ENCODE data around the gene FMNL1.

FMNL1 gene

GRCh38 chr17:45261577-45262515 is 40.2 kb downstream of the FMNL1 start, which contains the start of gene SPATA32:
Gene SPATA32, minus strand, starts transcription at chr17:45262094. Its CDS starts 78 bp downstream, at chr17:45262016.
- DNase-seq: no peak

GRCh38 chr17:45262516-45263476 is 41.1 kb downstream of the FMNL1 start:
- no peak for DNase-seq

DNA sequence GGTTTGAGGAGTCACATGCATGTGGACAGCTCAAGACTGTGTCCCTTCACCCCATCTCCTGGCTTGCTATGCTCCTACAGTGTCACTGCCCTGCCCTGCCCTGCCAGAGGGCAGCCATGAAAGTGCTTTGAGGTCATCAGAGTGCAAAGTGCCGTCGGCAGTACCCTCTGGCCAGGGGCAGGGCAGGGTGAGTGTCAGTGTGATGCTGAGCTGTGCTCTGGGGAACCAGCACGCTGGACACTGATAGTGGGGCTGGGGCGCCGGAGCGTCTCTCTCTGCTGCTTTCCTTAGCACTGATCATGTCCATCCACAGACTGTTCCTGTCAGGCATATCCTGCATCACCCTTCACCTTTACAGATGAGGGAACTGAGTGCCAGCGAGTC is 41.8 kb downstream of the FMNL1 start:
- no peak for DNase-seq

DNA sequence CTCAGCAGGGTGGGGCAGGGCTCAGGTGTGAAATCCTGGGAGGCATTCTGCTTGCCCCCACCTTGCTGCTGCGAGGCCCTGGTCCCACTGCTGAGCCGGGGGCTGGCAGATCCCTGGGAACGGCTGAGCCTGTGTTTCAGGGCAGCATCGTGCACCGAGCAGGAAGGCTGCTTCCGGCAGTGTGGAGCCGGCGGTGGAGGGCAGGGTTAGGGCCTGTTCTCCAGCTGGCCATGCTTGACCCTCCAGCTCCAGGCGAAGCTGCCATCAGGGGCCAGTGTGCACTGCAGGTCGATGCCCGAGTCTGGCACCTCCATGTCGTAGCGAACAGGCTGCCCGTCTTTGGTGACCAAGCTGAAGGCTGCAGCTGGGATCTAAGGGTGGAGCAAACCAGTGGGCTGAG is 42.7 kb downstream of the FMNL1 start:
- no peak for DNase-seq

DNA sequence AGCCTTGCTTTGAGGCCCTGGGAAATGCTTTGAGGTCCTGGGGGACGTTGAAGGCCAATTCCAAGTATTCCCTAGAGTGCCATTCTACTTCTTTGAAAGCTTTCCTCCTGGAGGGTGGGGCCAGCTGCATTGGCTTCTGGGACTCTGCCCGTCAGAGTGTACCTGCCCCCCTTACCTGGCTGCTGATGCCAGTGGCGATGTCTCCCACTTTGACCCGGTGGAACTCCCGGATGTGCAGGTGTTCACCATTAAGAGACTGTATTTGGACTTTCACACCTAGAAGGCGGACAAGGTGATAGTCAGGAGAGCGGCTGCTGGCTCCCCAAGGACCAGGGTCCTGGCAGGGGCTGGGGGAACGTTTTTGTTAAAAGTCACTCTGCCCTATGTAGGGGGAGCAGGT is 43.3 kb downstream of the FMNL1 start:
- DNase-seq: no peak

- no peak for DNase-seq
These were observed 44.1 kb downstream of the FMNL1 start for GRCh38 chr17:45265821-45266220.

DNA sequence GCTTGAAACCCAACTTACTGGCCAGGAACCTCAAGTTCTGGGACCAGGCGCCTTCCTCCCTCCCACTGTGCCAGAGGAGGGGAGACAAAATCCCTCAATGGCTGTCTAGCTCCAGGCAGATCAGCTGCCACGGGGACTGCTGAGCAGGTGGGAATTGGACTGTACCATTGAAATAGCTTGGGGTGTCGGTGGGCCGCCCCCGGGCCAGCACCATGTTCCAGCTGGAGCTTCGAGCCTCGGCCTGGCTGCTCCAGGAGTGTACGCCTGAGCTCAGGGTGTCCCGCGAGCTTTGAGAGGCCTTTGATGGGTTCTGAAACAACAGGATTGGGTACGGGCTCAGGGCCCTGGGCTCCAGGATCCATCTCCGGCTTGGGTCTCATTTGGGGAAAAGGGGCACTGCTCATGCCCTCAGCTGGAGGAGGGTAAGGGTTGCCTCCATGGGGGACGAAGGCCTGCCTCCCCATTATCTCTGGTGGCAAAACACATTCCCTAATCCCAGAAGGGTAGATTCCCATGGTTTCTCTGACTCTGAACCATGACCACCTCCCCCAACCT is 44.8 kb downstream of the FMNL1 start:
- no peak for DNase-seq

DNA sequence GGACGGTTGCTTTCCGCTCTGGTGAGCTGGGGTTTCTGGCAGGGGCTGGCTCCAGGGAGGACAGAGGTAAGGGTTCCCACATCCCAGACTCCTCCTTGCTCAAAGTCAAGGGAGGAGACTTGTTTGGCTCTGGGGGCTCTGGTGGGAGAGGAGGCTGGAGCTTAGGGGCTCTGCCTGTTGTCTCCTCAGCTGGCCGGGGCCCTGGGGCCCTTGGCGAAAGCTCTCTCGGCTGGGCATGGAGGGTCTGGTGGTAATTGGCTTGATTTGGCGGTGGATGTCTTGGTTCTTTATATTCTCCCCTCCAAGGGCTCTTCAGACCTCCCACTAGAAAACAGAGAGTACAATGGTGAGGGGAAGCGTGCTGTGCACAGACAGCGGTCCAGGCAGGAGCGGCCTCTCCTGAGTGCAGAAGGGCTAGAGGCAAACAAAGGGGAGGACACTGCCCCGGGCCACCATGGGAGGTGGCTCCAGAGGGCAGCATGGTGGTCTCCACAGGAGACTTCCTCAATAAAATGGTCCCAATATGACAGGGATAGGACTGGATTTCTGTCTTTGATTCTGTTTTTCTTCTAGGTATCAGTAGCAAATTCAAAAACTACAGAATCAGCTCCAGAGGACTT is 45.9 kb downstream of the FMNL1 start:
- no peak for DNase-seq

GRCh38 chr17:45269912-45270311 is 48.2 kb downstream of the FMNL1 start:
- no peak for DNase-seq

- DNase-seq: no peak
These were observed 49.2 kb downstream of the FMNL1 start for GRCh38 chr17:45270828-45271418.

DNA sequence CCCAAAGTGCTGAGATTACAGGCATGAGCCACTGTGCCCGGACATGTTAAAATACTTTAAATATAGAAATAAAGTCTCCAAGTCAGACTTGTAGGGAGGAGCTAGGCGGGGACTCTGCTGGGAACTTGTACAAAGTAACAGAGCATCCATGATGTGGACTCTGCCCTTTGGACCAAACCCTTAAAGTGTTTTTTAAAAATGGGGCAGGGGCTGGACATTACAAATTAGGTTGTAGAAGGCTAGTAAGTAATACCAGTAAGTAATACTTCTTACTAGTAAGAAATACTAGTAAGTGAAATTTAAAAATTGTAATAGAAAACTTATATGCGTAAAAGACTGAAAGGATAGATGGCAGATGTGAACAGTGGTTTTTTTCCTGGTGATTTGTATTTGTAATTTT is 49.9 kb downstream of the FMNL1 start:
- no peak for DNase-seq

DNA sequence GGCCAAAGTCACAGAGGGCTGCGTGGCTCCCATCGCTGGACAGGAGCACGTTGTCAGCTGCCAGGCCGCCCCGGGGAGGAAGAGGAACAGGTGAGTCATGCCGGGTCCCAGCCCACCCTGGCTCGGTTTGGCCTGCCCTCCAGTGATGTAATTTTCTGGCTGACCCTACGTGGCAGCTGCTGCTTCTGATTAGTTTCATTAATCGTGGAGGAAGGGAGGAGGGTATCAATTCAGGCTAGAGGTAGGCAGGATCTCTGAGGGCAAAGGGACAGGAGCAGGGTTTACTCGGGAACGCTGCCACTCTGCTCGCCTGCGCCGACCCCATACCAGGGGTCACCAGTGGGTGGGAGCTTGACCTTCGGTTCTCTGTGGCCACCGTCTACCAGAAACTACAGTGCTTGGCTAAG is 51.9 kb downstream of the FMNL1 start:
- DNase-seq: no peak

GRCh38 chr17:45274033-45274432 is 52.3 kb downstream of the FMNL1 start:
- no peak for DNase-seq

DNA sequence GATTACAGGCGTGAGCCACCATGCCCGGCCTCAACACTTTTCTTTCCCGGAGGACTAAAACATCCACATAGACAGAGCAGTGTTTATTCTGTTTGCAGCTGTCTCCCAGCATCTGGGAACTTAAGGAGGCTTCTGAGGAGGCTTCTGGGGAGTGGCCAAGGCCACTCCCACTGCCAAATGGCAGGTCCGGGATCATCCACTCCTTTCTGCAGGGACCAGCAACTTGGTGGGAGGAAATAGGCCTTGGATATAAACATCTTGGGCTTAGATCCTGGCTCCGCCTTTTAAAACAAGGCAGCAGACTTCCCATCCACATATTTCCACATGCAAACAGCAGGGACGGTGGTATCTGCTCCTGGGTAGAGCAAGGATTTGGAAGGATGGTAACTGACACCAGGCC is 54.3 kb downstream of the FMNL1 start:
- no peak for DNase-seq

DNA sequence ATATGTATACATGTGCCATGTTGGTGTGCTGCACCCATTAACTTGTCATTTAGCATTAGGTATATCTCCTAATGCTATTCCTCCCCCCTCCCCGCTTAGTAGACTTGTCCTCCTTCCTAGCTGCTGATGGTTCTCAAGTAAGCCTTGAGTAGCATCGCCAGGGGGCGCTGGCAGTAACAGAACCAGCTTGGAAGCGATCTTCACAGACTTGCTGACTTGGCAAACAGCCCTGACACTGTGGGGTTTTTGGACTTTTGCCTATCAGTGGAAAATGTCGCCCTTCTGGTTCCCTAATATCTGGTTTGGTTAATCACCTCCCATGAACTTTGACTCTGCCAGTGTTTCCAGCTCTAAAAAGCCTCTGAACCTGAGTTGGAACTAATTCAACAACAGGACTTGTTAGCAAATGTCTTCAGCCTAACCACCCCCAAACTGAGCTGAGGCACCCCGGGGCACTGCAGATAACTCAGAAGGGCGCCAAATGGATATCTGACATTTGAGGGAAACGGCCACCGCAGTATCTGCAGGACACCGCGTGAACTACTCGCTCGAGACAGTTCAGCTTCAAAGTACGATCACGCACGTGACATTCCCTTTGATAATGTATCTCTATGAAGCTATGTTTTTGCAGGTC is 55.6 kb downstream of the FMNL1 start:
- DNase-seq: peak; percentile 75

DNA sequence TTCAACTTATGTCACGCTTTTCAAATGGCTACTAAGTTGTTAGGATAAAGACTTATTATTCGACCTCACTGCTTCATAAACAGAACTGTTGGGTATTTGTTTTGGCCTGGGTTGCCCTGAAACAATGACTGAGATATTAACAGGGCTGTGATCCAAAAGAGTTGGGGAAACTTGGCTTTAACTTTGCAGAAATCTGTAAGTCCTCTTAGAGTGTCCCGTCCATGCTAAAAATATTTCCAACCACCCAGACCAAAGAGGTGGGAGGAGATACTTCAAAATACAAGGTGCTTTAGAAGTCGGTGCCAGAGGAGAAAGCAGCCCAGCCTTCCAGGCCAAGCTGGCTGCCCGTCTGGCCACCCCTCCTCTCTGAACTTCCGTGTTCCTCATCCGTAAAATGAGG is 56.3 kb downstream of the FMNL1 start:
- DNase-seq: no peak

- DNase-seq: no peak
These were observed 58.2 kb downstream of the FMNL1 start for GRCh38 chr17:45279898-45280297.

DNA sequence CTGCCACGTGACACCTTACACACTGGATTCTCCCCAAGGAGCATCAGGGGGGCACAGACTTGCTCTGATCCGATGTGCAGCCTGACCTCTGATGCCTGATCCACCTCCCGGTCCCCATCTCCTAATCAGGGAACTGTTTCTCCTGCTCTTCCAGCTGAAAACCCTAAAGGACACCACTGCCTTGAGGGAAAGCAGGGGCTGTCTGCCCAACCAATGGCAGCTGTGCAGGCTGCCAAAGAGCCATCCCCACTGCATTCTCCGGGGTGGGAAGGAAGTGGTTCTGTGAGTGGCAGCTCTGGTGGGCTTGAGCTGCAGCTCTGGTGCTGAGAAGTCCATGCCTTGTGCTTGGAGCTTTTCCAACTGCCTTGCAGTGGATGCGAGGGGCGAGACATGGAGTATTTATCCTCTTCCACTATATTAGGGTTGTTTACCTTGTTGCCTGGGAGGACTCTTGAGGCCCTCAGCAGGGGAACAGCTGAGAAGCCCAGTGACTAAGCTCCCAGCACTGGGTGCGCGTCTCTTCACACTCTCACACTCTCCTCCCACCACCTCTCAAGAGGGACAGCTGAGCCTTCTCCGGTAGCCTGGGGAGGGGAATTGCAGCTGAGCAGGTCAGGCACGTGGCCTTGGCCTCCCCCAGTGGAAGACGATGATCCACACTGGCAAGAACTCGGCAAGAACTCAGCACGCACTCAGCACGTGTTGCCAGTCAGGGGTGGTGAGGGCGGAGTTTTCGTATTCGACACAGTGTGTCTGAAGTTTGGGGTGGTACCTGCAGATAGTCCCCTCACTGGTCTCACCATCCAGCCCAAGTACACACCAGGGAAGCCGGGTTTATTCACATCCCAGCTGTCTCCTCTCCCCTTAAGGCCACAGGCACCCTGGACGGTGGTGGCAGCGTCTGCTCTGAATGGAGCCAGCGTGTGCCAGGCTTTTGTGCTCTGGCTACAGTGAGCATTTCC is 61.3 kb downstream of the FMNL1 start:
- no peak for DNase-seq

DNA sequence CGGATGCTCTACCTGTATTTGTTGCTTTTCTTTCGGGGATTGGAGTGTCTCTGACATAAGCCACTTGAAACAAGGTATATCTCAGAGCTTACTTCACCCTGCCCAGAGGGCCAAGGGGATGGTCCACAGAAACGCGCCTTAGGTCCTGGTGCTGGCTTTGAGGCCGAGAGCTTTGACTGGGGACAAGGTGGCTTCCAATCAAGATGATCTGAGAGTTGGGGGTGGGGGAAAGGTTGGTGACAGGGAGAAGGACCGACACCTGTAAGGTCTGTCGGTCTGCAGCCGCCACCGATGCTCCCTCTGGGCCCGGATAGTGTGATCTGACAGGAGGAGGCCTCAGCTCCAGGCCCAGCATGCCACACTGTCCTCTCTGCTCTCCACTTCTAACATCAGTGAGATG is 62.0 kb downstream of the FMNL1 start:
- no peak for DNase-seq
